Endothelial cell (in vitro differentiated cells): ENCODE data around the gene LTF. TPM values are rescaled to one million over a fixed set of nuclear protein-coding genes. Genes with fewer than 3 reads are reported as not detected.

Source experiments
- DNase-seq: peaks from one replicate; pipeline ENCODE4 v3.0.0; 2021; ENCODE audit warnings: low spot score
- H3K27ac Mint-ChIP-seq: one replicate; pipeline ENCODE4 v1.8.0; 2021; ENCODE audit warnings: mixed read lengths, inconsistent platforms; ENCODE audit not compliant: unreplicated experiment
- H3K27me3 Mint-ChIP-seq: one replicate; pipeline ENCODE4 v1.8.0; 2021; ENCODE audit warnings: mild to moderate bottlenecking, moderate library complexity, mixed read lengths, inconsistent platforms; ENCODE audit not compliant: unreplicated experiment
- H3K36me3 Mint-ChIP-seq: one replicate; pipeline ENCODE4 v1.8.0; 2021; ENCODE audit warnings: mild to moderate bottlenecking, low read depth, mixed read lengths, inconsistent platforms; ENCODE audit not compliant: unreplicated experiment
- H3K4me1 Mint-ChIP-seq: one replicate; pipeline ENCODE4 v1.8.0; 2021; ENCODE audit warnings: mild to moderate bottlenecking, mixed read lengths, inconsistent platforms; ENCODE audit not compliant: unreplicated experiment
- H3K4me3 Mint-ChIP-seq: one replicate; pipeline ENCODE4 v1.8.0; 2021; ENCODE audit warnings: mild to moderate bottlenecking, mixed read lengths, inconsistent platforms; ENCODE audit not compliant: unreplicated experiment
- H3K9me3 Mint-ChIP-seq: one replicate; pipeline ENCODE4 v1.8.0; 2021; ENCODE audit warnings: mixed read lengths, inconsistent platforms; ENCODE audit not compliant: unreplicated experiment
- total RNA-seq: library from RNA; stranded (reverse); fragmentation: NEBNext Ultra II Directional; extraction: Animal tissue kit (Norgen Biotek cat#: 25700); gene quantifications from one replicate; pipeline ENCODE4 v1.2.1, GENCODE V29; 2021; ENCODE audit not compliant: unreplicated experiment
- TF ChIP-seq, protein P1 (sequence below): fragments of 200-600 bp; sonication (generic); IDR thresholded peaks from one replicate; pipeline ENCODE4 v1.5.0; 2021; ENCODE audit warnings: antibody characterized with exemption; ENCODE audit not compliant: unreplicated experiment

Gene LTF
- total RNA-seq, 1 donor from 2014 or later, result not detected

DNA sequence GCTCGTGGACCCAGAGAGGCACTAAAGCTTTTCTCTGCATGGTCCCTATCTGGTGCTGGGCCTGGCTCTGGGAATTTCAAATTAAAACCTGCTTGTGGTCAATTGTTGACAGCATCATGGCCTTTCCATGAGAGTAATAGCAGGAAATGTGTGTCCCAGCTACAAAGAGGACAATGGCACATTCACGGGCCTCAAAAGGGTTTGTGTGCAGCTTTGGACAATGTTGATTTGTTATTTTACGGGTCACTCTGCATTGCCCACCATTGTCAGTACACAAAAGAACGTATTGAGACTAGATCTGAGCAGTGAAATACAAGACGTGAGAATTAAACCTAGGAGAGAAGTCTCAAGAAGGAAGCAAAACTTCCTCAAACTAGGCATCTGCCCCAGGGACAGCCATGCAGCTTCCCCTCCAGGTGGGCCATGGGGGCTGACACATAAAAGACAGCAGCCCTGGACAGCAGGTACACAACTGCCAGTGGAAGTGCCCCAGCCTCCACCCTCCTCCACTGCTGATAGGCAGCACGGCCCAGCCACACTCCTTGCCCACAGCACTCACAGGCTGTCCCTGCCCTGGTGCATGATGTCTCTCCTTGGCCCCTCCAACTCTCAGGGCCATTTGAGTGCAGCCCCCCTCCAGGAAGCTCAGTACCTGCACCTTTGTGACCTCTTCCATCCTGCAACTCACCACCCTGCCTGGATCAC is 15.9 kb upstream of the LTF start:
- Mint-ChIP-seq H3K4me1 (peaks cover 18% of the 10 kb centered on the region), H3K27me3 (peaks cover 3% of the 10 kb centered on the region), H3K9me3 (no peaks in the 10 kb centered on the region), H3K4me3 (no peak overlapping the region), H3K27ac (no peak overlapping the region), H3K36me3 (no peaks in the 10 kb centered on the region)
- no peak for DNase-seq
- TF ChIP-seq, protein P1, sequence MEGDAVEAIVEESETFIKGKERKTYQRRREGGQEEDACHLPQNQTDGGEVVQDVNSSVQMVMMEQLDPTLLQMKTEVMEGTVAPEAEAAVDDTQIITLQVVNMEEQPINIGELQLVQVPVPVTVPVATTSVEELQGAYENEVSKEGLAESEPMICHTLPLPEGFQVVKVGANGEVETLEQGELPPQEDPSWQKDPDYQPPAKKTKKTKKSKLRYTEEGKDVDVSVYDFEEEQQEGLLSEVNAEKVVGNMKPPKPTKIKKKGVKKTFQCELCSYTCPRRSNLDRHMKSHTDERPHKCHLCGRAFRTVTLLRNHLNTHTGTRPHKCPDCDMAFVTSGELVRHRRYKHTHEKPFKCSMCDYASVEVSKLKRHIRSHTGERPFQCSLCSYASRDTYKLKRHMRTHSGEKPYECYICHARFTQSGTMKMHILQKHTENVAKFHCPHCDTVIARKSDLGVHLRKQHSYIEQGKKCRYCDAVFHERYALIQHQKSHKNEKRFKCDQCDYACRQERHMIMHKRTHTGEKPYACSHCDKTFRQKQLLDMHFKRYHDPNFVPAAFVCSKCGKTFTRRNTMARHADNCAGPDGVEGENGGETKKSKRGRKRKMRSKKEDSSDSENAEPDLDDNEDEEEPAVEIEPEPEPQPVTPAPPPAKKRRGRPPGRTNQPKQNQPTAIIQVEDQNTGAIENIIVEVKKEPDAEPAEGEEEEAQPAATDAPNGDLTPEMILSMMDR, result no peak

DNA sequence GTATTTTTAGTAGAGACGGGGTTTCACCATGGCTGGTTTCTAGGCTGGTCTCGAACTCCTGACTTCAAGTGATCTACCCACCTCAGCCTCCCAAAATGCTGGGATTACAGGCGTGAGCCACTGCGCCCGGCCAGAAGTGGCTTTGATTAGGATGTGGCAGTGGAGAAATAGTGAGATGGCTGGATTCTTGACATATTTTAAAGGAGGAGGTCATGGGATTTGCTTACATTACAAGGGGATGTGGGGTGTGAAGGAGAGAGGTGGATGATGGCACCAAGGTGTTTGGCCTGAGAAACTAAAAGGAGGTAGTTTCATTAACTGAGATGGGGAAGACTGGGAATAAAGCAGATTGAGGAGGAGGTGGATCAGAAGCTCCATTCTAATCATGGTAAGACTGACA is 15.0 kb upstream of the LTF start:
- Mint-ChIP-seq H3K27me3 (peaks cover 3% of the 10 kb centered on the region), H3K36me3 (peaks cover 3% of the 10 kb centered on the region), H3K4me1 (peaks cover 18% of the 10 kb centered on the region), H3K4me3 (no peak overlapping the region), H3K9me3 (no peaks in the 10 kb centered on the region), H3K27ac (no peak overlapping the region)
- DNase-seq, result no peak
- TF ChIP-seq, protein P1, result no peak

DNA sequence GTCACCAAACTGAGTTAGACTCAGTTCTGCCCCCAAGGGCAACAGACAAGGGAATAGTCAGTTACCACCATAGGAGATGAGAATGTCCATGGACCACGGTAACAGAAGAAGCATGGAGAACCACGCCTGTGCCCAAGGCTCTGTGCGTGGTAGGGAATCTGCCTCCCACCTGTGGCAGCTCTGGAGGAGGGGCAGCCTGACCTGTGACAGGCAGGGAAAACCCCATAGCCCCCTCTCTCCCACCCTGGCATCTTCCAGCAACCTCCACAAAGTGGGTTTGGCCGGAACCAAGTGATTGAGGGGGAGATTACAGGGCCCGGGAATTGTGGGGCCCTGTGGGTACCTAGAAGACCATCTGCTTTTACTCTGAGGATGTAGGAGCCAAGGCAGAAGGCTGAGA is 14.3 kb upstream of the LTF start:
- H3K9me3 Mint-ChIP-seq, result no peaks in the 10 kb centered on the region
- TF ChIP-seq, protein P1, result no peak
- H3K27ac Mint-ChIP-seq, result no peak overlapping the region

GRCh38 chr3:46478341-46478740 is 13.6 kb upstream of the LTF start:
- Mint-ChIP-seq H3K36me3 (peaks cover 3% of the 10 kb centered on the region), H3K9me3 (no peaks in the 10 kb centered on the region), H3K4me1 (peaks cover 18% of the 10 kb centered on the region), H3K27ac (no peak overlapping the region), H3K4me3 (no peak overlapping the region), H3K27me3 (peaks cover 1% of the 10 kb centered on the region)
- no peak for DNase-seq
- TF ChIP-seq, protein P1, result no peak

More for the DNA sequence above, 14.3 kb upstream of the LTF start:
- Mint-ChIP-seq H3K36me3 (peaks cover 3% of the 10 kb centered on the region), H3K4me1 (peaks cover 18% of the 10 kb centered on the region), H3K4me3 (no peak overlapping the region), H3K27me3 (peaks cover 3% of the 10 kb centered on the region)
- DNase-seq, result no peak

- Mint-ChIP-seq H3K4me1 (peaks cover 13% of the 10 kb centered on the region), H3K9me3 (no peaks in the 10 kb centered on the region), H3K4me3 (no peak overlapping the region), H3K27ac (no peak overlapping the region), H3K36me3 (peaks cover 3% of the 10 kb centered on the region), H3K27me3 (no peaks in the 10 kb centered on the region)
- no peak for DNase-seq
- TF ChIP-seq, protein P1, result no peak
Observed at GRCh38 chr3:46477756-46478155, 13.1 kb upstream of the LTF start.
